ENCODE results near the gene AGBL1. TPM values are rescaled to one million over a fixed set of nuclear protein-coding genes. Genes with fewer than 3 reads are reported as not detected.

Gene AGBL1
- total and polyA plus RNA-seq, 11 donors = under 0.01 to 0.08 (median 0.02) TPM; not detected in 8

GRCh38 chr15:86432861-86433260, 353.2 kb downstream of the AGBL1 start:
- no peaks in the 10 kb centered on the region for H3K36me3 ChIP-seq
- H3K9me3 ChIP-seq = no peaks in the 10 kb centered on the region
- no peaks in the 10 kb centered on the region for H3K27me3 ChIP-seq
- TF ChIP-seq POLR2A (IDR thresholded peaks at IDR 0.05) = no peak
- DNase-seq = peak in 1 of 5 donors; percentile 22
- H3K4me1 ChIP-seq = no peaks in the 10 kb centered on the region
- H3K4me3 ChIP-seq = no peak overlapping the region
- intact Hi-C loops (cut with DNase I) = no loop called here
- WGBS, 4 donors = 49 to 74% (median 62%) methylated on average over 2 of the region's 2 CpGs
- H3K27ac ChIP-seq = no peak overlapping the region
- no peak for ATAC-seq

GRCh38 chr15:86433983-86434382, 354.3 kb downstream of the AGBL1 start:
- H3K27me3 ChIP-seq = no peaks in the 10 kb centered on the region
- H3K4me1 ChIP-seq = no peaks in the 10 kb centered on the region
- no peaks in the 10 kb centered on the region for H3K9me3 ChIP-seq
- no peak overlapping the region for H3K27ac ChIP-seq
- no peaks in the 10 kb centered on the region for H3K36me3 ChIP-seq
- intact Hi-C loops (cut with DNase I) = no loop called here
- TF ChIP-seq POLR2A (IDR thresholded peaks at IDR 0.05) (no peak), CTCF (IDR thresholded peaks at IDR 0.05) (no peak)
- no peak overlapping the region for H3K4me3 ChIP-seq
- ATAC-seq (no peak), DNase-seq (no peak)
- 65 to 73% (median 68%) methylated on average over 4 of the region's 4 CpGs for WGBS, 4 donors

GRCh38 chr15:86439614-86440013, 359.9 kb downstream of the AGBL1 start:
- ATAC-seq = peak in 1 of 4 donors; percentile 46
- H3K4me3 ChIP-seq = no peak overlapping the region
- H3K27ac ChIP-seq = no peak overlapping the region
- DNase-seq = no peak
- H3K27me3 ChIP-seq = no peaks in the 10 kb centered on the region
- intact Hi-C loops (cut with DNase I) = no loop called here
- WGBS, 4 donors = 25 to 28% (median 27%) methylated on average over 4 of the region's 4 CpGs
- no peaks in the 10 kb centered on the region for H3K9me3 ChIP-seq
- H3K36me3 ChIP-seq = no peaks in the 10 kb centered on the region
- H3K4me1 ChIP-seq = no peaks in the 10 kb centered on the region
- no peak for TF ChIP-seq POLR2A (IDR thresholded peaks at IDR 0.05)
- no peak for TF ChIP-seq CTCF (IDR thresholded peaks at IDR 0.05)

- intact Hi-C loops (cut with DNase I) = no loop called here
- Histone ChIP-seq H3K4me1 (no peaks in the 10 kb centered on the region), H3K27ac (no peak overlapping the region), H3K27me3 (no peaks in the 10 kb centered on the region), H3K9me3 (no peaks in the 10 kb centered on the region), H3K36me3 (no peaks in the 10 kb centered on the region), H3K4me3 (no peak overlapping the region)
- no peak for TF ChIP-seq CTCF (IDR thresholded peaks at IDR 0.05)
- TF ChIP-seq POLR2A (IDR thresholded peaks at IDR 0.05) = no peak
- ATAC-seq (no peak), DNase-seq (peak in 1 of 5 donors; percentile 28)
- WGBS, 4 donors = 3 to 18% (median 12%) methylated on average over 2 of the region's 2 CpGs
These were observed 364.9 kb downstream of the AGBL1 start for GRCh38 chr15:86444527-86444926.

GRCh38 chr15:86445579-86446252, 366.0 kb downstream of the AGBL1 start:
- H3K27me3 ChIP-seq = no peaks in the 10 kb centered on the region
- no peaks in the 10 kb centered on the region for H3K4me1 ChIP-seq
- WGBS, 4 donors = 38 to 48% (median 44%) methylated on average over 6 of the region's 6 CpGs
- H3K27ac ChIP-seq = no peak overlapping the region
- no peak overlapping the region for H3K4me3 ChIP-seq
- H3K9me3 ChIP-seq = no peaks in the 10 kb centered on the region
- H3K36me3 ChIP-seq = no peaks in the 10 kb centered on the region
- ATAC-seq (no peak), DNase-seq (no peak)
- TF ChIP-seq POLR2A (IDR thresholded peaks at IDR 0.05) (no peak), CTCF (IDR thresholded peaks at IDR 0.05) (no peak)
- intact Hi-C loops (cut with DNase I) = no loop called here

Measured in heart left ventricle (tissue), 16 donors.